IPS-NIHi11 (cell line): ENCODE results near the gene CHST15.
"Not testable (repeated sequence)": the region's sequence is repeated elsewhere in the genome, so short reads cannot be mapped to it uniquely, and the experiment has no call there.

ENCODE experiments used
- DNase-seq: peaks from one replicate; pipeline ENCODE4 v3.0.0; 2012; ENCODE audit warnings: mixed read lengths, low spot score

CHST15 gene

DNA sequence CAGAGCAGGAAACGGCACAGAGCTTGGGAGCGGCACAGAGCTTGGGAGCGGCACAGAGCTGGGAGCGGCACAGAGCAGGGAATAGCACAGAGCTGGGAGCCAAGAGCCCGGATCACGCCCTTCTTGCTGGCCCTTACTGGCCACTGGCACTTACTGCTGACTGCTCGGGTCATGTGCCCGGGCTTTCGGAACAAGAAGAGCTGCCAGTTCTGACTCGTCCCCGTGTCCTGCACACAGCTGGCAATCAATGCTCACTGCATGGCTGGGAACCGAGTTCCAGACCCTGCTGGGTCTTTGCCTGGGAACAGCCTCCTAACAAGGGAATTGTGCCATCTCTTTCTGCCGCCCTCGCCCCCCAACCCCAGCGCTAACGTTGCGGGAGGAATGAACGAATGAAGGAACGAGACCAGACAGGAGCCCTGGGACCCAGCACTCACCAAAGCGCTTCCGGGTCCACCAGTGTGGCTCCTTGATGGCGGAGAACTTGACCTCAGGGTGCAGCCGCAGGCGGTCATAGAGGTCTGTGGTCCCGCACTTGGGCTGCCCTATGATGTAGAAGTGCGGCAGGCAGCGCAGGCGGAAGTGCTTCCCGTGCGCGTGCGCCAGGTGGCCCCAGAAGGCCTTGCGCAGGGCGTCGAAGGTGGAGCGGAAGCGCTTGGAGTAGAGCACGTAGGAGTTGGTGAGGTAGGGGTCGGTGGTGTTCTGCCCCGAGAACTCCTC is 49.1 kb downstream of the CHST15 start:
- DNase-seq = no peak

DNA sequence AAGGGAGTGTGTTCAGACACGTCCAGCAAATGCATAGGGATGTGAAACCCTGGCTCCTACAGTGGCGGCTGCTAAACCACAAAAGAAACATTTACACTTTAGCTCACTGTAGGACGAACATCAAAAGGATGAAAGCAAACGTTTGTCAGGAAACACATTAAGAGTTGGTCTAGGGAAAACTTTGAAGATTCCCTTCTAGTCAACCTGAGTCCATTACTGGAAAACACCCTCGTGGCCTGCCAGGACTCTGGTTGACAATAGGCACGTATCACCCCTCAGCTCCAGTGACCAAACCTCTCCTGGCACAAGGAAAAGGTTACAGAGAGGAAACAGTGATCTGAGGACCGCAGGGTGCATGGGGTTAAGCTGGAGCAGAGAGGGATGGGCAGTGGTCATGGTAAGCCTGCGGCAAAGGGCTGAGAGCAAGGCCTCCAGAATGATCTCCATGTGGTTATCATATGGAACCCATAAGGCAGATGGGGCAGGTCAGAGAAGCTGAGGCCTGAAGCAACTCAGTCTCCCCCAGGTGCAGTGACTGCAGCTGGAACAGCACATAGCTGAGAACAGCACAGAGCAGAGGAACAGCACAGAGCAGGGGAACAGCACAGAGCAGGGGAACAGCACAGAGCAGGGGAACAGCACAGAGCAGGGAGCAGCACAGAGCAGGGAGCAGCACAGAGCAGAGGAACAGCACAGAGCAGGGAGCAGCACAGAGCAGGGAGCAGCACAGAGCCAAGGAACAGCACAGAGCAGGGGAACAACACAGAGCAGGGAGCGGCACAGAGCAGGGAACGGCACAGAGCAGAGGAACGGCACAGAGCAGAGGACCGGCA is 49.9 kb downstream of the CHST15 start:
- no peak for DNase-seq

DNA sequence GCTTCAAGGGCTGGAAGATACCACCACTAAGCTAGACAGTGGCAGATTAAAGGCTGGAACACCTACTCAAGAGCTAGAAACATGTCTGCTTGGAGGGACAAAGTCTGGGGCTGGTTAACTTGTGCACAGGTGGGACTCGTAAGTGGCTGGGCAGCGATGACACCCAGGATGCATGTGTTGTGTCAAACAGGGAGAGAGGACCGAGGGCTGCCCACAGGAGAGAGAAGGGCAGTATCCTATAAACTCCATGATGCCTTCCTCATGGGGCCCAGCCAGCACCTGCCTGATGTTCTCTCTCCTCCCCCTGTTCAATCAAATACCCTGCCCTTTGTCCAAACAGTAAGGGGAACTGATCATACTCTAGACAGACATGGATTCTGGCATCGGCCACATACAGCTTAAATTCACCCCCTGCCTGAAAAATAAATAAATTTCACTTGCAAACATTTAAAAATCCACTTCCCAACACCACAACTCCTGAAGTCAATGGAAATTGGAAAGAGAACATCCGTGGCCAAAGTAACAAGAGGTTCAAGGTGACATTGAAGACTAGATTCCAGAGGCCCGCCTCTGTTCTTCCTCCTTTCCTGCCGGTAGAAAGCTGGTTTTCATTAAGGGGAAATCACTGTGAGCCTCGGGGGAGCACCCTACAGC is 50.6 kb downstream of the CHST15 start:
- no peak for DNase-seq

DNA sequence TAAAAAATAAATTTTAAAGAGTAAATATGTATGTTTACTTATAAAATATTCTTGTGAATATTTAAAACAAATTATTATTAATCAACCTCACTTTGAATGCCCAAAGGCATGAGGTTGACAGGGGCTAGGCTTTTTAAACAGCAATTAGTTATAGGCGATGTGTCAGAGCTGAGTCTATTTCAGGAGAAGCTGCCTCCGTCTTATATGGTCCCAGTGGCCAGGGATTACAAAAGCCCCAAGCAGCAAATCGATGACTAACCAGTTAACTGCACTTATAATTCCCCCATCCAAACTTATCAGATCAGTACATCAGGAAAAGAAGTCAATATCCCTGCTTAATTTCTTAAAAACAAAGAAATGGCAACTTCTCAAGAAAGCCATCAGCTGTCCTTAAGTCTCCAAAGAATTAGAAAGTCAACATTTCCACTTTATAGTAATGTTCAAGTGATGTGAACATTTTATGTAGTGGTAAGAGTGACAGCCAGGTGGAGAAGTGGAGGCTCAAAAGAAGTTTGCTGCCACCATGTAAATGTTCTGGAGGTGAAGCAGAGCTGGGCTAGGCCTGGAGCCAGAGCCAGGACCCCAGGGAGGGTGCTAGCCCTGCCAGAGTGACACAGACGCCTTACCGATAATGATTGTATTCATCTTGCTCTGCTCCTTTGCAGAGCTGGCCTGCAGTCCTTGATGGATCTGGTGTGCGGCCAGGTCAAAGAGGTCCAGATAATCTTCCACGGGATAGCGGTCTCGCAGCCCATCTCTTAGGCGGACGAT is 51.5 kb downstream of the CHST15 start:
- DNase-seq = no peak

DNA sequence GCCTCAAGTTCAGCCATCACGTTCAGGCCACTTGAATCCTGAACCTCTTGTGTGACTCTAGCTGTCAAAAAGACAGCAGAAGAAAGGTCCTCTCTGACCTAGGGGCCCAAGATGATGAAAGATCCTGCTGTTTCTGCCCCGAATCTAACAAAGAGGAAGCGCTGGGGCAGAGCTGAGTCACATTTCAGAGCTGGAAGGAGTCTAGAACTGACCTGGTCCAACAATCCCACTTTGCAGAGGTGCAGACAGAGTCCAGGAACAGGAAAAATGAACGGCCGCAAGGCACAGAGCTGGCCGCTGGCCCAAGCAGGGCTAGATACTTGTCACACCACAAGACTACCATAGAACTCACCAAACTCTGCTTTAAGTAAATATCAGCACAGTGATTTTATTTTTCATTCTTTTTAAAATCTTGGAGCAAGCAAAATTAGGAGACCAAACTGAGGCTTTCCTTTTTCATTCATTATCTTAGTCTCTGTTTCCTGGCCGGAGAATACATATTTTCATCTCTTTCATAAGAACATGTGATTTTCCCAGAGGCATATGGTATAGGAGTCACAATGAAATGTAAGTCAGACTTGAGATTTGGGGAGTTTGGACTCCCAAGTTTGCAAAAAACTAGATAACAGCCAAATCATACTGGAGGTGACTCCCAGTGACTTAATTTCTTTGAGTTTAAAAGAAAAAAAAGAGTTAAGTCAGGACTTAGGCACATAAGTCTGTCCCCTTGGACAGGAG is 52.8 kb downstream of the CHST15 start:
- no peak for DNase-seq

DNA sequence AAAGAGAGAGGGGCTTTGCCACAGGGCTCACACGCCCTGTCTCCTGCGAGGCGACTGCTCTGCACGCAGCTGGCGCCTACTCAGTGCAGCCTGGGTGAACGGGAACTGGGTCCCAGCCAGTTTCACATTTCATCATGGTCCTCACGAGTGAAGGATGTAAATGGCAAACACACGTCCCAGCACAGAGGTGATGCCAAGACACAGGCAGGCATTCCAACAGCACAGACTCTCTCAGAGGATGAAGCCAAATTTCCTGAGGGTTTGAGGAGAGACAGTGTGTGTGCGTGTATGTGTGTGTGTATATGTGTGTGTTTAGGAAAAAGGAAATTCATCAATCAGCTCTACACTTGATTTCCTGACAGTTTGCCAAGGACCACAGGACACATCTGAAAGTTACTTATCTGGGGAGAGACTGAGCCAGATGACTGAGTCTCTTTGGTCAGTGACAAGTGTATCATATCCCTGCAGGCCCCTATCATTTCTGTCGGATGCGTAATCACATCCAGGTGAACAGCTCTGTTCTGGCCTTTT is 53.9 kb downstream of the CHST15 start:
- no peak for DNase-seq

DNA sequence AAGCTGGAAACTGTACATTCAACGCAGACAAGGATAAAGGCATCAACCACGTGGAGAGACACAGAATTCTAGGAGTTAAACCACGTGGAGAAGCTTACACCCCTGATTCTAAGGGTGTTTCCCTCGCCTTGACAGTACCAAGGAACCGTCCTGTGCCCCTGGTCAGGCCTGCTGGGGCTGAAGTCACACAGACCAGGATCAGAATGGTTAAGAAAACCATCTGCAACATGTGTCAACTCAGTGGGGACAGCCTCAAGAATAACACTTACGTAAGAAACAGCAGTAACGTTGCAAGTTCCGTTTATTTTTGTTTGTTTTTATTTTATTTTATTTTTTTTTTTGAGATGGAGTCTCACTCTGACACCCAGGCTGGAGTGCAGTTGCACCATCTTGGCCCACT is 55.6 kb downstream of the CHST15 start:
- no peak for DNase-seq

DNA sequence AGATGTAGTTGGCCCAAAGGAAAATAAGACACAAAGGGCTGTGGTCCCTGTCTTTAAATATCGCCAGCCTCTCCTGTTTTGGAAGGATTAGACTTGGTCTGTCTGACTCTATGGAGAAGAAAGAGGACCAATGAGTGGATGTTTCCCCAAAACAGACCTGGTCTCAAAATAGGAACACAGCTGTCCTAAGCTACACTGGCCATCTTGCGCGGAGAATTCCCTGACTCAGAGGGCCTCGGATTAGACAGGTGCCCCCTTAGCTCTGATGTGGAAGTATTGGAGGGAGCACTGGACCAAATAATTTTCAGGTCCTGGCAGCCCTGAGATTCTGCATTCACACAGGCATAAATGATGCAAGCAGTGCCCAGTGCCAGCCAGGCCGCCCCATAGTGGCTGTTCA is 56.1 kb downstream of the CHST15 start:
- DNase-seq = no peak

DNA sequence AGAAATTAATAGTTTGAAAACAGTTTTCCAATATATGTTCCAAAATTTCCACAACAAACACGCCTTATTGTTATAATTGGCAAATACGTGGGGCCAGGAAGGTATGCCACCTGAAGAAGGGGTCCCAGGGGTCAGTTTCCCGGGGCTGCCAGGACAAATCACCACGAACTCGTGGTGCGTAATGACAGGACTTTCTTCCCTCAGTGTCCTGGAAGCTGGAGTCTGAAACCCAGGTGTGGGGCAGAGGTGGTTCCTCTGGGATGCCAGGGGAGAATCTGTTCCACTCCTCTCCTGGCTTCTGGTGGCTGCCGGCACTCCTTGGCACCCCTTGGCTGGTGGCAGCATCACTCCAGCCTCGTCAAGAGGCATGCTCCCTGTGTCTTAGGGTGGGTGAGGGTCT is 56.7 kb downstream of the CHST15 start:
- no peak for DNase-seq

DNA sequence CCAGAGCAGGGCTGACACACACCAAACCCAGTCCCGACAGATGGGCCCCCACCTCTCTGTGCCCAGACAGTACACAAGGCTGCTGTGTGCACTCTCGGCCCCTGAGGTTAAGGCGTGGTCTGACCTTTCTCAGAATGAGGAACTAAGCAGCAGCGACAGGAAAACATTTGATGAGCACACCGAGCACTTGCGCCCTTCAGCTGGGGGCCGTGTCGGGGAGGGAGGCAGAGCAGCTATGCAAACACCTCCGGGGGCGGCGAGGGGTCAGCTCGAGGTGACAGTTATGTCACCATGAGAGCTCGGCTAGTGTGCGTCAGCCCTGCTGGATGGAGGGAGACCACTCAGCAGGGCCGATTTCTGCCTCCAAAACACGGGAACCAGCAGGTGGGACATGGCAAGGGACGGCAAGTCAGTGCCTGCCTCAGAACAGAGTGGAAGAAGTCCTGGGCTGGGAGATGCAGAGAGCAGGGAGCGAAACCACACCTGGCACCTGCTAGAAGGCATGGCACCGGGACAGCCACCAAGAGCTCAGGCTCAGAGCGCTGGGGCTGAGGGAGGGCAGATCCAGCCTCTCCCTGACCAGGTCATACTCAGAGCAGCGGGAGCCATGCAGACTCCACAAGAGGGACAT is 57.4 kb downstream of the CHST15 start:
- DNase-seq = no peak

DNA sequence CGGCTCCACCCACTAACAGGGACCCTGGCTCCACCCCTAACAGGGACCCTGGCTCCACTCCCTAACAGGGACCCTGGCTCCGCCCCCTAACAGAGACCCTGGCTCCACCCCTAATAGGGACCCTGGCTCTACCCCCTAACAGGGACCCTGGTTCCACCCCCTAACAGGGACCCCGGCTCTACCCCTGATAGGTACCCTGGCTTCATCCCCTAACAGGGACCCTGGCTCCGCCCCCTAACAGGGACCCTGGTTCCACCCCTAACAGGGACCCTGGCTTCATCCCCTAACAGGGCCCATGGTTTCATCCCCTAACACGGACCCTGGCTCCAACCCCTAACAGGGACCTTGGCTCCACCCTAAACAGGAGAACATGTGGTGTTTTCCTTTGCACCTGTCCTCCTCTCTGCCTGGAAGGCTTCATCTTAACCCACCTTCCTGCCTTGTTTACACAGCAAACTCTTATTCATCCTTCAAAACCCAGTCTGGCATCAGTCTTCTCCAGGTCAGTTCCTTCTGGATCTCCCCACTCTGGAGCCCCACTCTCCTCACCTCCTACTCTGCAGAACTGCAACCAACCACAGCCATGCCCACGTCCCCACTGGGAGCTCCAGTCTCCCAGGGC is 58.0 kb downstream of the CHST15 start:
- no peak for DNase-seq

DNA sequence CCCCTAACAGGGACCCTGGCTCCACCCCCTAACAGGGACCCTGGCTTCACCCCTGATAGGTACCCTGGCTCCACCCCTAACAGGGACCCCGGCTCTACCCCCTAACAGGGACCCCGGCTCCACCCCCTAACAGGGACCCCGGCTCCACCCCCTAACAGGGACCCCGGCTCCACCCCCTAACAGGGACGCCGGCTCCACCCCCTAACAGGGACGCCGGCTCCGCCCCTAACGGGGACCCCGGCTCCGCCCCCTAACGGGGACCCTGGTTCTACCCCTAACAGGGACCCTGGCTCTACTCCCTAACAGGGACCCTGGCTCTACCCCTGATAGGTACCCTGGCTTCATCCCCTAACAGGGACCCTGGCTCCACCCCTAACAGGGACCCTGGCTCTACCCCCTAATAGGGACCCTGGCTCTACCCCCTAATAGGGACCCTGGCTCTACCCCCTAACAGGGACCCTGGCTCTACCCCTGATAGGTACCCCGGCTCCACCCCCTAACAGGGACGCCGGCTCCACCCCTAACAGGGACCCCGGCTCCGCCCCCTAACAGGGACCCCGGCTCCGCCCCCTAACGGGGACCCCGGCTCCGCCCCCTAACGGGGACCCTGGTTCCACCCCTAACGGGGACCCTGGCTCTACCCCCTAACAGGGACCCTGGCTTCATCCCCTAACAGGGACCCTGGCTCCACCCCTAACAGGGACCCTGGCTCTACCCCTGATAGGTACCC is 58.7 kb downstream of the CHST15 start:
- DNase-seq = not testable (repeated sequence)

DNA sequence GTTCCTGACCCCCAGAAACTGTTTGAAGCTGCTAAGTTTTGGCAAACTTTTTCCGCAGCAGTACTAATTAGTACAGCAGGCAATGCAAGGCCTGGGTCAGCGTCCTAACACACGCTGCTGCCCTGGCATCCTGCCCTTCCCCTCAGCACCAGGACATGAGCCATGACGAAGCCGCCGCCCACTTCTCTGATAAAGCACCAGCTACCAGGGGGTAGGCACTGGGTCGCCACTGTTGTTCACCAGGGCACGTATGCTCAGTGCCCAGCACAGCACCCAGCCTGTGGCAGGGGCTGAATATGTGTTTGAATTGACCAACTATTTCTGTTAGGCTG is 59.5 kb downstream of the CHST15 start:
- no peak for DNase-seq

DNA sequence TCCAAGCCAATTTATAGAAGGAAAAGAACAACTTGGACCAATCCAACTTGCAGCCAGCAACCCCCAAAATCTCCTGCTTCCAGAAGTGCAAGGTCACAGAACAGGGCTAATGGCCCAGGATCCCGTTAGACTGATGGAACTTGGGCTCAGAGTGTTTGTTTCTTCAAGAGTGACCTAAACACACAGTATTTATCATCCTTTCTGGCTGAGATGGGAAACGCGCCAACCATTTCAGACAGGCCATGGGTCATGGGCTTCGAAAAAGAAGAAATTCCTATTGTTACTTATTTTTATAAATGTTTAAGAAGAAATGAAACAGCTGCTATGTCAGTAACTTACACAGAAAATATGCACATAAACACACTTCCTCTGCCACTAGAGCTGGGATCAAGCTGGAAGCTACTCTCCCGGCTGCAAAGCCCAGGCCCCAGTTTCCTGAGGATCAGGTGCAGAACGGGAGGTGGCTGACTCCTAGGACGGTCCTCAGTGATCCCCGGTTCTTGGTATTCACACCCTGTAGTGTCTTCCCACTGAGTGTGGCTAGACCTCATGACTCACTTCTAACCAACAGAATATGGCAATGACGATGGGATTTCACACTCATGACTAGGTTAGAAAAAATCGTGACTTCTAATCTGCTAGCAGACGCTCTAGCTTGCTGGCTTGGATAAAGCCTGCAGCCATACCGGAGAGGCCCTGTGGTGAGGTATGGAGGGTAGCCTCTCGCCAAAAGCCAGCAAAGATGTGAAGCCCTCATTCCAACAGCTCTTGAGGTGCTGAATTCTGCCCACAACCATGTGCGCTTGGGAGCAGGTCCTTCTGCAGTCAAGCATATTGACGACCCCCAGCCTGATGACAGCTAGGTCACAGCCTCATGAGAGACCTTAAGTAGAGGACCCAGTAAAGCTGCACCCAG is 60.2 kb downstream of the CHST15 start:
- DNase-seq = no peak

DNA sequence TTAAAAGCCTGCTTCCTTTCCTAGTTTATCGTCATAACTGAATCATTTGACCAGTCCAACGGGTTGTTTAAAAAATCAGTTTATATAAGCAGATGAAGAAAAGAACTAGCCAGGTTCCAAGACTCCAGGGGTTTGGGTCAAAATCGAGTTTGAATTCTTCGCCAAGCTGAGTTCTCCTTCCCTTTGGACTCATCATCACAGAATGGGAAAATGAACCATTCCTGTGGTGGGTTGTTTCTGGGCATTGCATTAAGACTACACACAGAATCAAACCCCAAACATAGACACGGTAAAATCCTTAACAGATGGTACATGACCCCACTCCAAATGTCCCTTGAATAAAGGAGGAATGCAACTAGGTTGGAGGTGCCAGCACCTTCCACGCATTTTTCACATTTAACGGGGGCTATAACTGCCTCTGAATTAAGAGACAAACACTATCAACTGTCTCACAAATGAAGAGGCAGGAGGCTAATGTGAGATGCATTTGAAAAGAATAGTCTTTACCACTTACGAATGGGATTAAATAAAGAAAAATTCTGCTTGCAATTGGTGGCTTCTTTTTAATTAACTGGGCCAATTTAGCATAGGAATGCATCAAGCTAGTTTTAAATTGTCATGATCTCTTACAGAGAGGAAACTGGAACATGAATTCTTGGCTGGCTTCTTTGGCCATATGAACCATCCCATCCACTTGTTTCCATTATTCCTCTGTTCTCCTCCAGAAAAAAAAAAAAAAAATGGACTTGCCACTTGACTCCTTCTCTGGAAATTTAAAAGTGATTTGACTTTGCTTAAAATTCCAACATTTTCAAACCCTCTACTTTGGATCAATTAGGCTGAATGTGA is 61.1 kb downstream of the CHST15 start:
- DNase-seq = no peak

DNA sequence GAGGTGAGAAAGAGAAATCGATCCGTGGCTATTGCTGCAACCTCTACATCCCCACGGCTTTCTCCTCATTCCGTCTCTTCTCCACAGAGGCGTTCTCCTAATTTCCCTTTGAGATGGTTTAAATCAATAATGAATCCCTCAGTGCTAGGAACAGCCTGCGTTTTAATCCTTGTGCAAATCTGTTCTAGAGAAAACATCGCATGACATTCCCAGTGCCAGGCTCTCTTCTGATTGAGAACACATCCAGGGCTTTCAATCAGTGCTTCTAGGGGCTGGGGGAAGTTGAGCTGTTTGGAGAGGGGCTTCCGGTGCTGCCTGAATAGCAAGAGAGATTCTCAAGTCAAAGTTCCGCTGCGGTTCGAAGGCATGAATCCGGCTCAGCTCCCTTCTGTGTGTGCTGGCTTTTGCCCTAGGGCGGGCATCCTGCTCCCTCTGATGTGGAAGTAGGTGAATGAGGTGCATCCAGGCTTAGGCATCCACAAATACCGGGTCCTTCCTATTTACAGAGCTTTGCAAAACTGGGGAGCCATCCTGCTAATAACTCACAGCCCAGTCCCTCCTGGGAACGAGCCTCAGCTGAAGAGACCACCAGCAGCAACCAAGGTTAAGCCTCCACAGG is 62.8 kb downstream of the CHST15 start:
- DNase-seq = no peak

DNA sequence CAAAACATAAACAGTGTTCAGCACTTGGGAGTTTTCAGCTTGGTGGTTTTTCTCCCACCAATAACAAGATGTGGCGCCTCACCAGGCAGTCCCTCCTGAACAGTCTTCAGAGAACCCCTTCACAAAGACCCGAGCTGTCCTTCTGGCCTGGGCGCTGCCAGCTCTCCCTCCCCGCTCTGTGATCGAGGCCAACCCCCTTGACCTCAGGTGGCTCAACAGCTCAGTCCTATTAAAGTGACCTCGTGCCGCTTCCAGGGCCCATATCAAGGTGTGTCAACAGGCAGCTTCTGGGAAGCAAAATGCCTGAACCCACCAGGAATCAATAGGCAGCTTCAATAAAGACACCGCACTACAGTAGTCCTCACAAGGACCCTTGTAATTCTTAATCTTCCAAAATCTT is 63.3 kb downstream of the CHST15 start:
- DNase-seq = no peak
